Liver (tissue), 9 donors: Measurements from ENCODE around the gene BHLHA9. TPM values are rescaled to one million over a fixed set of nuclear protein-coding genes. Genes with fewer than 3 reads are reported as not detected.

Source experiments
- DNase-seq: peaks from one replicate; pipeline ENCODE4 v3.0.0-alpha.2; 2017; ENCODE audit warnings: low spot score
- H3K27ac ChIP-seq, 2 donors: one replicate each; pipeline ENCODE4 v1.7.0; 2013; ENCODE audit warnings: inconsistent platforms in 2 of 2, low read length in 2 of 2, control low read depth in 1 of 2, low read depth in 1 of 2, mild to moderate bottlenecking in 1 of 2
- H3K27me3 ChIP-seq, 4 donors: one replicate each; pipeline versions ENCODE4 v1.6.1 to v1.7.0; 2013; ENCODE audit warnings: low read length in 3 of 4, inconsistent platforms in 1 of 4, mild to moderate bottlenecking in 1 of 4, moderate library complexity in 1 of 4; ENCODE audit not compliant: control insufficient read depth in 4 of 4, insufficient read depth in 4 of 4
- H3K36me3 ChIP-seq, 4 donors: one replicate each; pipeline versions ENCODE4 v1.6.1 to v1.7.0; 2013; ENCODE audit warnings: low read length in 3 of 4, mild to moderate bottlenecking in 3 of 4, low read depth in 1 of 4, moderate library complexity in 1 of 4; ENCODE audit not compliant: control insufficient read depth in 4 of 4, insufficient read depth in 3 of 4
- H3K4me1 ChIP-seq, 4 donors: one replicate each; pipeline versions ENCODE4 v1.6.1 to v1.7.0; 2013; ENCODE audit warnings: low read length in 3 of 4, mild to moderate bottlenecking in 3 of 4, moderate library complexity in 1 of 4; ENCODE audit not compliant: control insufficient read depth in 4 of 4, insufficient read depth in 4 of 4
- H3K4me3 ChIP-seq, 3 donors: one replicate each; pipeline versions ENCODE4 v1.6.1 to v1.7.0; 2013; ENCODE audit warnings: low read length in 3 of 3, control low read depth in 1 of 3, low read depth in 1 of 3, mild to moderate bottlenecking in 1 of 3
- H3K9ac ChIP-seq, 2 donors: one replicate each; pipeline ENCODE4 v1.7.0; 2013; ENCODE audit warnings: low read length in 2 of 2, mild to moderate bottlenecking in 2 of 2, moderate library complexity in 2 of 2, control low read depth in 1 of 2, low read depth in 1 of 2
- H3K9me3 ChIP-seq, 4 donors: one replicate each; pipeline versions ENCODE4 v1.6.1 to v1.7.0; 2013; ENCODE audit warnings: low read length in 3 of 4; ENCODE audit not compliant: control insufficient read depth in 4 of 4
- ATF3 ChIP-seq: IDR thresholded peaks from 2 replicates; pipeline ENCODE4 v1.6.1; 2016; ENCODE audit warnings: antibody characterized with exemption
- CTCF ChIP-seq: fragments of 150-350 bp; IDR thresholded peaks from 2 replicates; pipeline ENCODE4 v1.5.1; 2017; ENCODE audit warnings: improper control_type of control experiment, low read depth, low read length; ENCODE audit not compliant: missing input control
- EGR1 ChIP-seq, 2 donors: IDR thresholded peaks; 2 replicates each; pipeline ENCODE4 v1.6.1; 2016 to 2018; ENCODE audit warnings: antibody characterized with exemption in 2 of 2, low read depth in 2 of 2
- FOXA1 ChIP-seq: IDR thresholded peaks from 2 replicates; pipeline ENCODE4 v1.6.1; 2016; ENCODE audit warnings: antibody characterized with exemption
- FOXA2 ChIP-seq: IDR thresholded peaks from 2 replicates; pipeline ENCODE4 v1.6.1; 2016; ENCODE audit warnings: antibody characterized with exemption
- GABPA ChIP-seq, 2 donors: IDR thresholded peaks in 1 of 2; conservative IDR thresholded peaks in 1 of 2; 2 replicates each; pipeline ENCODE4 v1.6.1; 2016; ENCODE audit warnings: antibody characterized with exemption in 2 of 2, mild to moderate bottlenecking in 1 of 2, moderate library complexity in 1 of 2
- HNF4A ChIP-seq, 2 donors: conservative IDR thresholded peaks; 2 replicates each; pipeline ENCODE4 v1.6.1; 2016; ENCODE audit warnings: antibody characterized with exemption in 2 of 2, mild to moderate bottlenecking in 2 of 2
- HNF4G ChIP-seq: IDR thresholded peaks from 2 replicates; pipeline ENCODE4 v1.6.1; 2016; ENCODE audit warnings: antibody characterized with exemption
- JUND ChIP-seq, 2 donors: IDR thresholded peaks; 2 replicates each; pipeline ENCODE4 v1.6.1; 2016; ENCODE audit warnings: antibody characterized with exemption in 2 of 2
- MAX ChIP-seq: IDR thresholded peaks from 2 replicates; pipeline ENCODE4 v1.6.1; 2016; ENCODE audit warnings: antibody characterized with exemption
- NR2F2 ChIP-seq: IDR thresholded peaks from 2 replicates; pipeline ENCODE4 v1.6.1; 2016; ENCODE audit warnings: antibody characterized with exemption
- RAD21 ChIP-seq, 2 donors: IDR thresholded peaks; 2 replicates each; pipeline ENCODE4 v1.6.1; 2016; ENCODE audit warnings: antibody characterized with exemption in 2 of 2, mild to moderate bottlenecking in 2 of 2
- REST ChIP-seq: IDR thresholded peaks from 2 replicates; pipeline ENCODE4 v1.6.1; 2016; ENCODE audit warnings: antibody characterized with exemption, mild to moderate bottlenecking
- RXRA ChIP-seq, 2 donors: IDR thresholded peaks; 2 replicates each; pipeline ENCODE4 v1.6.1; 2017 to 2018; ENCODE audit warnings: antibody characterized with exemption in 2 of 2, mild to moderate bottlenecking in 1 of 2
- SP1 ChIP-seq: IDR thresholded peaks from 2 replicates; pipeline ENCODE4 v1.6.1; 2018; ENCODE audit warnings: antibody characterized with exemption, mild to moderate bottlenecking
- TAF1 ChIP-seq: conservative IDR thresholded peaks from 2 replicates; pipeline ENCODE4 v1.6.1; 2016; ENCODE audit warnings: antibody characterized with exemption, mild to moderate bottlenecking
- YY1 ChIP-seq: IDR thresholded peaks from 2 replicates; pipeline ENCODE4 v1.6.1; 2016; ENCODE audit warnings: antibody characterized with exemption, mild to moderate bottlenecking
- ZBTB33 ChIP-seq: IDR thresholded peaks from 2 replicates; pipeline ENCODE4 v1.6.1; 2016; ENCODE audit warnings: antibody characterized with exemption
- WGBS: extraction: QIAGEN DNeasy Blood & Tissue Kit; methylation state at CpG from one replicate; pipeline ENCODE4 v1.1.7; 2013; 5-methylcytosine and 5-hydroxymethylcytosine counted together
- polyA plus RNA-seq, 2 donors: library from polyadenylated mRNA; stranded (reverse) in 1 of 2; unstranded in 1 of 2; fragments of 200-250 nt in 1 of 2; fragments of >200 nt in 1 of 2; fragmentation: Nextera tagmentation in 1 of 2; extraction: Ambion mirVana in 1 of 2; gene quantifications; one replicate each; pipeline versions ENCODE4 v1.2.1 to v1.2.3, GENCODE V29; 2013 to 2015
- total RNA-seq, 2 donors: library from RNA; depleted of rRNA; stranded (reverse); fragments of >200 nt; gene quantifications; one replicate each; pipeline ENCODE4 v1.2.3, GENCODE V29; 2014
- donor health status: healthy.
- donor health status: healthy.
- donor health status: healthy.
- donor health status: healthy.
- donor health status: healthy.

Gene BHLHA9
- total and polyA plus RNA-seq, 4 donors, result 0.08 TPM; not detected in 3

- Histone ChIP-seq H3K4me1 (no peaks in the 10 kb centered on the region), H3K4me3 (no peak overlapping the region), H3K9ac (no peak overlapping the region), H3K27ac (no peak overlapping the region), H3K36me3 (no peaks in the 10 kb centered on the region), H3K9me3 (no peaks in the 10 kb centered on the region), H3K27me3 (peaks cover 0 to 4% (median 0%) of the 10 kb centered on the region in 4 donors)
- DNase-seq, result no peak
- TF ChIP-seq EGR1 (IDR thresholded peaks at IDR 0.05; ENCODE audit: low read depth in 2 of 2), result no peak
- WGBS, result 69% methylated on average over 8 of the region's 8 CpGs
Measured at GRCh38 chr17:1313270-1314005, 43.2 kb downstream of the BHLHA9 start.

- no peak overlapping the region for H3K4me3 ChIP-seq
- H3K36me3 ChIP-seq, result no peaks in the 10 kb centered on the region
- no peak for DNase-seq
- H3K9me3 ChIP-seq, result no peaks in the 10 kb centered on the region
- H3K27ac ChIP-seq, result no peak overlapping the region
- H3K9ac ChIP-seq, result no peak overlapping the region
- WGBS, result 64% methylated on average over 10 of the region's 10 CpGs
- peaks cover 0 to 4% (median 0%) of the 10 kb centered on the region in 4 donors for H3K27me3 ChIP-seq
- TF ChIP-seq ZBTB33 (no peak), HNF4A (conservative IDR thresholded peaks at IDR 0.05) (no peak), FOXA1 (no peak), FOXA2 (no peak), ATF3 (no peak), GABPA (IDR thresholded peaks at IDR 0.05 in 1 of 2, conservative IDR thresholded peaks at IDR 0.05 in 1 of 2) (no peak), RAD21 (IDR thresholded peaks at IDR 0.05) (no peak), RXRA (IDR thresholded peaks at IDR 0.05) (no peak), HNF4G (no peak), CTCF (no peak), YY1 (no peak), MAX (no peak), JUND (IDR thresholded peaks at IDR 0.05) (no peak), EGR1 (IDR thresholded peaks at IDR 0.05; ENCODE audit: low read depth in 2 of 2) (no peak), REST (no peak), TAF1 (no peak), SP1 (no peak), NR2F2 (no peak)
- H3K4me1 ChIP-seq, result no peaks in the 10 kb centered on the region
Measured at GRCh38 chr17:1315409-1315808, 45.2 kb downstream of the BHLHA9 start.
